HG03064 (cell line): Measurements from ENCODE around the gene ABCC9.

ENCODE experiments used
- ATAC-seq: cut with Tn5 transposase; IDR thresholded peaks from one replicate; pipeline ENCODE4 v1.9.1; 2021; ENCODE audit warnings: low read depth; ENCODE audit not compliant: unreplicated experiment

ABCC9 gene

DNA sequence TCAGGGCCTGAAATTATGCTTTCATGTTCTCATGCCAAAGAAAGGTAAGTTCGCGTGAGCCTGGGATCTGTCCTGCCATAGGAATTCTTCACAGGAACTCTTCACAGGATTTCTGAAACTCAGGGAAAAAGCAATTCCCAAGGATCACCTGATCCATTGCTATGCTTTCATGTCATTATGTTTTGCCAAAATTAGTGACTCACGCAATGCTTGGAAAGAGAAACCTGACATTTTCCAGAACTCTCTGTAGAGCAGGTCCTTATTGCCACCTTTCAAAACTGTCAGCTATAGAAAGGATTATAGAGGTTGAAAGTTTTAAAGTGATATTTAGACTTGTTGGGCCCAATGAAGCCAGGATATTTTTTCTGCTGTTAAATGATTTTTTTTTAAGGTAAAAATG lies 160.4 kb downstream of the ABCC9 start:
- no peak for ATAC-seq

DNA sequence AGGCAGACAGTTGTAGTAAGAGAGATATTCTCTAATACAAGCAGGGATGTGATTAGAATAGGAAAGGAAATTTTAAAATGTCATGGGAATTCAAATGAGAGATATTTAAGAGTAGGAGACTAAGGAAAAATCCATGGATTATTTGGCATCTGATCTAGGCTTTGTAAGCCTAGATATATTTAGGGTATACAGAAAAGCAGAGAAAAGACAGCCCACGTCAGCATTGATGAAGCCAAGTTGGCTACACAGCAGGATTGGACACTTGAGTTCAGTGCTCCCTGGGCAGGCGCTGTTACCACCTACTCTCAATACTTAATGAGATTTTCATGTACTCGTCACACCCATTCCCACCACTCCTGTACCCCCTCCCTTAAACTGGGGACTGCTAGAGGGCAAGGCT lies 165.1 kb downstream of the ABCC9 start:
- no peak for ATAC-seq

- ATAC-seq: no peak
These were observed 165.9 kb downstream of the ABCC9 start for GRCh38 chr12:21775133-21775820.

GRCh38 chr12:21774358-21775132 lies 166.7 kb downstream of the ABCC9 start, which contains the start of gene KCNJ8:
KCNJ8 (minus strand) TSS chr12:21774706; CDS start chr12:21773616, 1,090 bp downstream.
- no peak for ATAC-seq

DNA sequence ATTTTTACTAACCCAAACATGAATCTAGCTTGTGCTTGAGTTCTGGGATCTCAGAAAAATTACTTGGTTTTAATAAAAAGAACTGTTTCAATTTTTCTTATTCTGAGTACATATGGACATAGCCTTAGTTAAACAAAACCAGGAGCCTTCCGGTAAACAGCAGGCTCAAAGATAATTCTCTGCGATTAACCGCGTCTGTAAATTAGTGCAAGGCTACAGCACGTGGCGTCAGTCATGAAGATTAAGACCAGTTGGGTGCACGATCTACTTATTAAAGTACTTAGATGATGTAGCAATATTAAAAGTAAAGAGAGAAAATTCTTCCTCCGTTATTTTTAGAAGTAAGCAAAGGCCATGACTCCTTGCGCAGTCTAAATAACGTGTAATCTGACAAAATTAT lies 167.4 kb downstream of the ABCC9 start:
- ATAC-seq: no peak

- no peak for ATAC-seq
These were observed 167.9 kb downstream of the ABCC9 start for GRCh38 chr12:21773263-21773741.

GRCh38 chr12:21771311-21771710 lies 169.9 kb downstream of the ABCC9 start:
- no peak for ATAC-seq

GRCh38 chr12:21769307-21769706 lies 171.9 kb downstream of the ABCC9 start:
- no peak for ATAC-seq

DNA sequence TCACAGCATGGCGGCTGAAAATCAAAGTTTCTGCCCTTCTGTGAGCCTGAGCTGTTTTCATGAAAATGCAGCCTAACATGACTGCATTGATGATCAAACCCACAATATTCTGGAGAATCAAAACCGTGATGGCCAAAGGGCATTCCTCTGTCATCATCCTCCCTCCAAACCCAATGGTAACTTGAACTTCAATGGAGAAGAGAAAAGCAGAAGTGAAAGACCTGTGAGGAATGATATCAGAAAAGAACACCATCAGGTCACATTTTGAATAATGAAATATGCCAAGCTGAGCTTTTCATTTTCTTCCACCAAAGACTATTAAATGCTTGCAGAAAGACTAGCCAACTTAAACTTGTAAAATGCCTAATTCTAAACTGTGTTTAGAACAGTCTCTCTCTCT lies 174.8 kb downstream of the ABCC9 start:
- ATAC-seq: no peak

- ATAC-seq: no peak
These were observed 176.3 kb downstream of the ABCC9 start for GRCh38 chr12:21764950-21765349.

- no peak for ATAC-seq
These were observed 177.2 kb downstream of the ABCC9 start for GRCh38 chr12:21764065-21764464.

- ATAC-seq: no peak
These were observed 177.7 kb downstream of the ABCC9 start for GRCh38 chr12:21763531-21763930.

GRCh38 chr12:21759737-21760136 lies 181.5 kb downstream of the ABCC9 start:
- no peak for ATAC-seq

GRCh38 chr12:21757735-21758134 lies 183.5 kb downstream of the ABCC9 start:
- no peak for ATAC-seq

- no peak for ATAC-seq
These were observed 184.5 kb downstream of the ABCC9 start for GRCh38 chr12:21756699-21757098.

DNA sequence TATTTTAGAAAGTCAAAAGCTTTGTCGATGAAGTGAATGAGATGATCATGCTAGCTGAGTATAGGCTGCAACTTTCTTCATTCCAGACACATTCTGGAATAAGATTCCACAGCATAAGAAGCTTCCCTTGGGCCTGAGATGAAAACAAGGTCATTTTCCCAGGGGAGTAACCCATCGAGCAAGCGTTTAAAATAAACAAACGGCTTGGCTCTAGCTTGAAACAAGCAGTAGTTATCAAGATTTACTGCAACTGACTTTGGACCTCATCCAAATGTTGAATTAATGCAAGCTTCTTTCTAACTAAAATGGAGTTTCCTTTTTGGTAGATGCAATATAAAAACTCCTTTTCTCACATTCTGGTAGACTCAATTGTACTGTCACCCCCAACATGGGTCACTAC lies 189.7 kb downstream of the ABCC9 start:
- no peak for ATAC-seq
